DMS153 treated with DMSO at 0.1 percent for 48 hours (cell line): ENCODE measurements around the gene CXCL1.
"Not testable (repeated sequence)": the region's sequence is repeated elsewhere in the genome, so short reads cannot be mapped to it uniquely, and the experiment has no call there.

Experiments
- DNase-seq: peaks from one replicate; lab custom pipeline; 2025; ENCODE audit not compliant: unreplicated experiment; lab: John Stamatoyannopoulos, UW

The CXCL1 gene

DNA sequence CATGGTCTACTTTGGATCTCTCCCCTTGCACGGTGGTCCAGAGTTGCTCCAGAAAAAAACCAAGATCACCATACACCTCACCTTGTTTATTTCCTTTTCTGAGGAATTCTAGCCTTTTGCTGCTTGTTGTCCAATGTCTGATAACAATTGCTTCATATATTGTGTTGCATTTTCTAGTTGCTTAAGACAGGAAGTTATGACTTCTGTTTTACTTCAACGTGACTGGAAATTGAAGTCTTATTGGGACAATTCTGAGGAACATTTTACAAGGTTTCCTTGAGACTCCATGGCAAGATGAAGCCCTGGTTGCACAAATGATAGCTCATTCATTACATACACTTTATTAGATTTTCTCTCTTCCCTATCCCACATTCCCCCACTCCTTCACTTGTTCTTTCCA lies 5.2 kb downstream of the CXCL1 start:
- no peak for DNase-seq

GRCh38 chr4:73875401-73875800 lies 6.2 kb downstream of the CXCL1 start:
- no peak for DNase-seq

DNA sequence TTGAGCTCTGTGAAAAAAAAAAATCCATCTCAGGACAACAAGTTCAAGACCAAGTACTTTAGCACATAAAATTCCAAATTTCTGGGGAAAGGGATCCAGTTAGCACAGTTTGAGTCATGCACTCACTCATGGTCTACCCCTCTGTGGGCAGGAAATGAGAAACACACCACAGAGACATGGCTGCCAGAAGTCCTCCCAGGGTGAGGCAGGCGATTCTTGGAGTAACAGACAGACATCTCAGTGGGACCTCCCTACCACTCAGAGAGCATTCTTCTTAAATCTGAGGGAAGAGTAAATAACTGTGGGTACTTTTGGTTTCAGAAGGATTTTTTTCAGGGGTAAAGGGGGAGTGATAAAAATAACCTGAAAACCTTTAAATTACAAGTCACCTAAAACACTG lies 14.1 kb downstream of the CXCL1 start:
- no peak for DNase-seq

DNA sequence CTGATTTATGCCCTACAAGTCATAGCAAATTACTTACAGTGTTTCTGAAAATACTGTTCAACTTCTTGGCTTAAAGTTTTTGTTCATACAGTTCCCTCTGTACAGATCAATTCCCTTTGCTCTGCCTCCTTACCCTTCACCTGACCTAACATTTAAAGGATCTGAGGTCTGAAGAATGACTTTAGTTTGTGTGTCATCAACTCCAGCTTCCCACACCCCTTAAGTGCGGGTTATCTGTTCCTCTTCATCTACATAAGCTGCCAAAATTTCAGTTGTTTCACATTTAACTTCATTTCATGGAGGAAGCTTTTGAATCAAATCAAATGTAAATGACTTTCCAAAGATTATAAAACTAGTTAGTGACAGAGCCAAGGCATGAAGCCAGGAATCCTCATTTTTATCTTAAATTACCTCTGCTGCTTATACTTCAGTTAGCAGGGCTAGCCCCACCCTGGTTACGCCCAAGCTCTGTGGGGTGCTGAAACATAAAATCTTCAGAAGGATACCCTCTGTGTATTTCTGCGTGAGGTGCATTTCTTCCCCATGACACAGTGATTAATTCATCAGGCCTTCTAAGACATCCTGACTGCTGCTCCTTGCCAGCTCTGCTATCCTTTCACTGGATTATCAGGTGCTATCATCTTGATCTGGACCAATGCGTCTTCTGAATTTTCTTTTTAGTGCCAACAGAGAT lies 16.5 kb downstream of the CXCL1 start:
- DNase-seq = no peak

- DNase-seq = no peak
Observed at GRCh38 chr4:73891326-73891725, 22.1 kb downstream of the CXCL1 start.

DNA sequence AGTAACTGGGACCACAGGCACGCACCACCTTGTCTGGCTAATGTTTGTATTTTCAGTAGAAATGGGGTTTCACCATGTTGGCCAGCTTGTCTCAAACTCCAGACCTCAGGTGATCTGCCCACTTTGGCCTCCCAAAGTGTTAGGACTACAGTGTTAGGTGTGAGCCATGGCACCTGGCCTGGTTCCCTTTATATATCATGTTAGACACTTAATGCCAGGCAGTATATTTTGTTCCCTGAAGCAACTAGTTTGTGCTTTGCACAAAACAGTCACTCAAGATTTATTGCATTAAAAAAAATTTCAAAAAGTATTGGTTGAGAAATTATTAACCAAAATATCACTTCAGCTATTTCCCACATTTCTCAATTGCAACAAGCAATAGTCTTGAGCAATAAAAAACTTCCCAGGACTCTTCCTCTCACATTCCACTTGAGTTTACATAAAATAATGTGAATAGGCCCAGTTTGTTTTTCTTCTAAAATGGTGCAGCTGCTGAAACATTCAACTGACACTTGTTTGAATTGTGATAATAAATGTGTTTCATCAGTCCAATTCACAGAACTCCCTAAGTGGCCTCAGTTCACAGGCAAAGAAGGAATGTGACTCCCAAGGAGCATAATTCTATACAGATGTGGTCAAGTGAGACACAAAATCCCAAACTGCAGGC lies 22.7 kb downstream of the CXCL1 start:
- no peak for DNase-seq

GRCh38 chr4:73892966-73893365 lies 23.8 kb downstream of the CXCL1 start:
- no peak for DNase-seq

- no peak for DNase-seq
Observed at GRCh38 chr4:73894001-73894400, 24.8 kb downstream of the CXCL1 start.

DNA sequence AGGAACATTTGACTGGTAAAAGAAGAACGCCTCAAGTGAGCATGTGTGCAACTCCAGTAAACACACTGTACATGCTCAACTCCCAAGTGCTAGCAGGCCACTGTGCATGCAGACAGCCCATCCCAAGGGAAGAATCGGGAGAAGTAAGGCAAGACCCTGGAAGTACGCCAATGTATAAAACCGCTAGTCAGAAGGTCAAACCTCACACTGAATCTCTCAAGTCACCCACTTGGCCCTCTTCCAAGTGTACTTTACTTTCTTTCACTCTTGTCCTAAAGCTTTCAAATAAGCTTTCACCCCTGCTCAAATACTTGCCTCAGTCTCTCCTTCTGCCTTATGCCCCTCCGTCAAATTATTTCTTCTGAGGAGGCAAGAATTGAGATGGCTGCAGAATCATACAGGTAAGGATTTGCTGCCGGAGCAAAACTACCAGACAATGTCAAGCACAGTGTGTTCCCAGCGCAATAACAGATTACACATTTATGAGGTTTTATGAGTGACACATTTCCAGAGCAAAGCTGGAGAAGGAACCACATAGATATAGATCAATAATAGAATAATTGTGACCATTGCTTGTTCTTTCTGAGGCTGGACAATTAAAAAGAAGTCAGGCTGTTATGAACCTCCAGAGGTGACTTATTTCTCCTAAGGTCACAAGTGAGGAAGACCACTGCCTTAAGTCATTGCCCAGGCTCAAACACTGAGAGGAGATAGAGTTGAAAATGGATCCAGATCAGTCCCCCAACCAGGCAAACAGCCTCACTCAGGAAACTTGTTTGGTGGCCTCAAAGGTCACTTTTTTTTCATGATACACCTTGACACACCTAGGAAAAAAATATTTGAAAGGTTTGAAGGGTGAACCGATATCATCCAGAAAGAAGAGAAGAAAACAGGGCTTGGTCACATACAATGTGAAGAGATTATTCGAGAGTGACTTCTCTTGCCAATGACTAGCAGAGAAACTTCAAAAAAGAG lies 26.3 kb downstream of the CXCL1 start:
- no peak for DNase-seq

GRCh38 chr4:73896416-73896815 lies 27.2 kb downstream of the CXCL1 start:
- DNase-seq = no peak

DNA sequence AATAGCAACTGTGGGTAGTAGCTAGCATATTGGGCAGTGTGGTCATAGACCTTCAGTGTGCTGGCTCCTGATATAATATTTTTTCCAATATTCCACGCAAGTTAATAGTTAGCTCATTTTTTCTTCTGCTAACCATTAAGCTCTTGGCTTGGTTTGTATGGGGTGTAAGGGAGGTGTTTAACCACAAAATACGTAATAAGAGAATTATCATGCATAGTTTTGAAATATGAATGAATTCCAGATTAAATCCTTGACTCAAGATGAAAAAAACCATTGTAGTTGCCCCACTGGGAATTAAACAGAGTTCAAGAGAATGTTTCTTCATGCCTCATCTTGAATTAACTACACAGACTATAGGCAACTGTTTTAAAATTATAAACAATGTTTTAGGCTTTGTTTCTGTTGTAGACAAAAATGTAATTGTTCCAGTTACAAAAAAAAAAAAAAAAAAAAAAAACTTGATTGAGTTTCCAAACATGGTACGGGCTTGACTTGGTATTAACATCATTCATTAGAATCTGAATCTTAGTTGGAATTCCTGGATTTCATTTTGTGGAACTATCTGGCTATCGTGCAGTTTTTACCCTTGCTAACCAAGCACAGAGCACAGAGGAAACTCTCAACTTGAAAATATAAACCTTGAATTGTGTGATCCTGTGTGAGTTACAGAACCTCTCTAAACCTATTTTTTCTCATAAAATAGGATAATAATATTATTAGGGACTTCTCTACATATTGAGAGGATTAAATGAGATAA lies 28.4 kb downstream of the CXCL1 start:
- DNase-seq = no peak

- DNase-seq = not testable (repeated sequence)
Observed at GRCh38 chr4:73899338-73899737, 30.1 kb downstream of the CXCL1 start.

DNA sequence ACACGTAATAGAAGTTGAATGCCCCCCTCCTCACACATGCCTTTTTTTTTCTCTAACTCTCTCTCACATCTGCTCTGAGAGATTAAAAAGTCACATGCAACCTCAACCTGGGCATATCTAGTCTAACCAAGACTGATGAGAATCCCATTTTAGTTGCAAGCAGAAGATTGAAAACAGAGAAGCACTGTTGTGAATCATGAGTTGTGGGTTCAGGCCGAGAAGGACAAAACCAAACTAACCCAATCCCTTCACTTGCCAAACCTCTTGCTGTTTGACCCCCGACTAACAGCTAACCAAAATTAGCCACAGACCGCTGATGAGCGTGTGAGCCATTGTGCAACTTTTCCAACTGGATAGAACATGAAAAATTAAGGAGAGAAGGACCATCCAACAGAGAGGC lies 31.8 kb downstream of the CXCL1 start:
- no peak for DNase-seq

DNA sequence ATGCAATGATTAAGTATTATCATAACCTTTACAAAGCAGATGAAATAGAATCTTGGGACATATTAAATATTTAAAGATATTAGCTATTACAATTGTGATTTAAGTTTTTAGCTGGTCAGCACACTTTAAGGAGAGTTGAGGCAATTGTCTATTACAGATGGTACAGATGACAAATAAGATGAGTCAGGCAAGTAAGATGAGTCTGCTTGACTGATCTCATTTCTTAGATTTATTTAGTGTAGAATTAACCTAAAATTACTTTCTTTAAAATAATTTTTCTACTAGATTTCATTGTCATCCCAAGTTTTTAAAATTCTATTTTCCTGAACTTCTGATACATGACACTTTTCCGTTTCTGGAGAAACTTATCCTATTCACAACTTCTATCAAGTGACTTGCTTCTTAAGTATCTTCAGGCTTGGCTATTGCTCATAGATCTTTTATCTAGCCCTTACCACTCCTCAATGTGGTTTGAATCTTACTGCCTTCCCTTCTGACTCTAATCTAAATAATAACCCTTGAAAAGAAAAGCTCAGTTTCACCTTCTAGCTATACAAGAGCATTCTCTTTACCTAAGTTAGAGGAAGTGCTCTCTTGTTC lies 32.9 kb downstream of the CXCL1 start:
- DNase-seq = no peak

DNA sequence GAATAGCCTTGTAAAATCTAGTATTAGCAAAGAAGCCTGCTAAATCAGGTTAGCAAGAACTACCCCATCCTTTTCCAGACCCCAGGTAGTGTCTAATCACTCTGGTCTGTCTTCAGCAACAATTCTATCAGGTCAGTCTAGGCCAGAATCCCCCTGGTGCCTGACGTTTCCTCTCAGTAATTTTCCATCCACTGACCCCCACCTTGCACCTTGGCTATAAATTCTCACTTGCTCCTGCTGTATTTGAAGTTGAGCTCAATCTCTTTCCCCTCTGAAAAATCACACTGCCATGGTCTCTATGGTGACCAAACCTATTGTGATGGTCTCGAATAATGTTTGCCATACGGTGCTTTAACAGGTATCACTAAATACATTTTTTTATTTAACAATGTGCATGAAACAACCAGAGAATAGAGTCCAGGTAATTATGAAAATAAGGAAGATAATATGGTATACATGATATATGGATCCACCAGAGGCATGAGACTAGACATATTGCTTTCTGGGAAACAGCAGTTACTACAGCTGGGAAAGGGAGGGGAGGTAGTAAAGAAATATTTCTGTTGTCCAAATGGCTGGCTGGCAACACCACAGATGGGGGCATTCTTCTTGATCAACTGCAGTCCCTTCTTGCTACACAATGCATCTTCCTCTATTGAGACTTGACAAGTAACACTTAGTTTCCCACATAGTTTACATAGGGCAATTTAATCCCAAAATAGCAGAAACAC lies 33.8 kb downstream of the CXCL1 start:
- DNase-seq = no peak

DNA sequence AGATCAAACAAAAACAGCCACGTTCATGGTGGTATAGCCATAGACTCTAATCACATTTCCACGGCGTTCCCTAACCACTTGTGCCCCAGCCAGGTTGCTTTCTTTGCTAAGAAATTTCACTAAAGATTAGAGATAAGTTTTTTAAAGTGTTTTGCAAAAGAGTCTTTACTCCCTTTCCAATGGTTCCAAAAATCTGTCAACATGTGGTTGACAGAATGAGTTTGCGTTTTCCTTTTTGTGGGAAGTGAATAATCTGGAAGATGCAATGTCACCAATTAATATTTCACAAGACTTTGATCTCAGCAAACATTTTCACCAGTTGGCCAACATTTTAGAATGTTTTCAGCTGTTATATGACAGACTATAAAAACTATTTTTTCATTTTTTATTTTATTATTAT lies 35.3 kb downstream of the CXCL1 start:
- DNase-seq = no peak

DNA sequence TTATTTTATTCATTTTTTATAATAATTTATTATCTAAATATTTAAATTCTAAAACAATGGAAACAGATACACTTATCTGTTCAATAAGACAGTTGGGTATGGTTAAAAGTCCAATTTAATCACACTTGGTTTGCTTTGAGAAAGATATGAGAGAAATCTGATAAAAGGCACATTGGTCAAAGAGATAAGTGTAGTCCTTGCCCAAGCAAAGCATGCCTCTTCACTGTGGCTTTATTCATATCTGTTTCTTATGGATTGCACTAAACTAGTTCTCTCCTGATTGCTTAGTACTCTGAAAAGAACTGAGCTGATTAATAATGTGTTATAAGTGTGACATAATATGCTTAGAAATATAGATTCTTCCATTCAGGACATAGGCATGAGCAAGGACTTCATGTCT lies 39.8 kb downstream of the CXCL1 start:
- no peak for DNase-seq

- no peak for DNase-seq
Observed at GRCh38 chr4:73911746-73912145, 42.6 kb downstream of the CXCL1 start.

DNA sequence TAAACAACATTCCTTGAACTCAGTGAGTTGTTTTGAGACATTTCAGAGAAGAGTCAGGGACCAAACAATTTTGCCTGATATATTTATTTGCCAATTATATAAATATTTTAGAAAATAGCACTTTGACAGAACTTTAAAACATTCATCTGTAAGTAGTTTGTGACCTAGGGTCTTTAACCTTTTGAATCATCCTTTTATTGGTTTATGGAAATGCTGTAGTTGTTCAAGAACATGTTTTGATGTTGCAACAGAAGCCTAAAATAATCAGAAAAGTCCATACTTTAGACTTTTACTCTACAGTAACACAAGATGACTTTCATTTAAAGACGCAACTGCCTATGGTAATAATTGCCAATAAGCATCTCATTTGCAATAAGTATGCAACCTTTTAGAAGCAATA lies 43.0 kb downstream of the CXCL1 start:
- no peak for DNase-seq

- no peak for DNase-seq
Observed at GRCh38 chr4:73914071-73914470, 44.9 kb downstream of the CXCL1 start.
